IPS DF 6.9 (cell line): Measurements from ENCODE around the gene MRPS18A.
"Not testable (repeated sequence)": the region's sequence is repeated elsewhere in the genome, so short reads cannot be mapped to it uniquely, and the experiment has no call there.

Experiments used
- DNase-seq: peaks from one replicate; pipeline ENCODE4 v3.0.0-alpha.2; 2013; ENCODE audit warnings: low read depth, low spot score
- H3K27ac ChIP-seq: one replicate; pipeline ENCODE4 v1.5.1; 2013; ENCODE audit warnings: low read length, control low read depth
- H3K27me3 ChIP-seq: 2 replicates; pipeline ENCODE4 v1.6.1; 2013; ENCODE audit warnings: mild to moderate bottlenecking, low read length; ENCODE audit not compliant: control insufficient read depth, insufficient read depth
- H3K36me3 ChIP-seq: 2 replicates; pipeline ENCODE4 v1.6.1; 2013; ENCODE audit warnings: low read length; ENCODE audit not compliant: control insufficient read depth, insufficient read depth
- H3K4me1 ChIP-seq: 2 replicates; pipeline ENCODE4 v1.6.1; 2013; ENCODE audit warnings: low read length; ENCODE audit not compliant: control insufficient read depth, insufficient read depth
- H3K4me3 ChIP-seq: 2 replicates; pipeline ENCODE4 v1.5.1; 2013; ENCODE audit warnings: mild to moderate bottlenecking, low read length
- H3K9me3 ChIP-seq: 2 replicates; pipeline ENCODE4 v1.6.1; 2013; ENCODE audit warnings: low read length, inconsistent platforms; ENCODE audit not compliant: control insufficient read depth, insufficient read depth
- WGBS: extraction: QIAGEN DNeasy Blood & Tissue Kit; methylation state at CpG from one replicate; pipeline ENCODE4 v1.1.7; 2013; ENCODE audit warnings: mixed read lengths, missing lambda C conversion rate; ENCODE audit not compliant: insufficient read length, insufficient coverage; 5-methylcytosine and 5-hydroxymethylcytosine counted together

MRPS18A gene

DNA sequence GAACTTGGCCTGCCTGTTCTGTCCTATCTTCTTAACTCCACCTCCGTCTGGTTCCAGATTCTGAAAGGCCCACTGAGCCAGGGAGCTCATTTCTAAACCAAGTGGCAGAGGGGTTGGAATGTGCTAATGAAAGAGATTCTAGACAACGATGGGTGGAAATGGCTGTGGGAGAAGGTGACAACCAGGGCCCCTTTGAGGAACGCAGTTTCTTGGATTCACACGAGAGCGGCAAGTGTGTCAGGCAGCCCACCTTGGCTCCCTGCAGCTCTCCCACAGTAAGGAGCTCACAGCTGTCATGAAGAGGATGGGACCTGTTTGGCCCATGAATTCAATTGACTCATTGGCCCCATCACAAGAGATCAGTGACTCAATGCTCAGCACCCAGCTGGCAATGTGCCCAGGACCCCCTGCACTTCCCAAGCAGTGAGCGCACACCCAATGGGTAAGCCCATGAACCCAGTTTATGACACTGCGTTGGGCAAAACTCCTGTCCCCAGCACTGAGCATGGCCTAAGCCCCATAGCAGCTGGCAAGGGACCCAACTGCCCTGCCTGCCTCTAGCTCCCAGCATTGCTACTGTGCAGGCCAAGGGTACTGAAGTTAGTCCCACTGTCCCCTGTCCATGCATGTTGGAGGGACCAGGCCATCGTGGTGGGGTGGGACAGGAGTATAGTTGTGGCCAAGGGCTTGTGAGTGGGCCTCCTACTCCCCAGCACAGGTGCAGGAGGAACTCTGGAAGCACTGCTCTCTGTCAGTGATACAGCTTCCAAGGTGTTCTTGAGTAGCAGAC, 16.4 kb downstream of the MRPS18A start:
- Histone ChIP-seq H3K27ac (no peak overlapping the region), H3K9me3 (no peaks in the 10 kb centered on the region), H3K27me3 (no peaks in the 10 kb centered on the region), H3K4me1 (peaks cover 8% of the 10 kb centered on the region), H3K36me3 (peaks cover 34% of the 10 kb centered on the region), H3K4me3 (no peak overlapping the region)
- DNase-seq: no peak
- no CpG with 5 or more reads among the region's 8 CpGs for WGBS

DNA sequence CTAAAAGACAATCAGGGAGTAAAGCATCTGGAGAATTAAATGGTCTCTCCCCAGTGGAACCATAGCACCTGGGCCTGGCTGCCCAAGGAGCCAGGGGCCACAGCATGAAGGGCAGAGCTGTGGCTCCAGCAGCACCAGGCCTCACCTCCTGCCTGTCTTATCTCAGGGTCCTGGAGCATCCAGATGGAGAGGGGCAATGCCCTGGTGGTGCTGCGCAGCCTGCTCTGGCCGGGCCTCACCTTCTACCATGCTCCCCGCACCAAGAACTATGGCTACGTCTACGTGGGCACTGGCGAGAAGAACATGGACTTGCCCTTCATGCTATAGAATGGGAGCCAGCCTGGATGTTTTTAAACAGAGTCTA, 17.0 kb downstream of the MRPS18A start:
- WGBS: no CpG with 5 or more reads among the region's 6 CpGs
- no peaks in the 10 kb centered on the region for H3K9me3 ChIP-seq
- peaks cover 8% of the 10 kb centered on the region for H3K4me1 ChIP-seq
- no peak for DNase-seq
- no peaks in the 10 kb centered on the region for H3K27me3 ChIP-seq
- H3K36me3 ChIP-seq: peaks cover 34% of the 10 kb centered on the region
- no peak overlapping the region for H3K27ac ChIP-seq
- no peak overlapping the region for H3K4me3 ChIP-seq

DNA sequence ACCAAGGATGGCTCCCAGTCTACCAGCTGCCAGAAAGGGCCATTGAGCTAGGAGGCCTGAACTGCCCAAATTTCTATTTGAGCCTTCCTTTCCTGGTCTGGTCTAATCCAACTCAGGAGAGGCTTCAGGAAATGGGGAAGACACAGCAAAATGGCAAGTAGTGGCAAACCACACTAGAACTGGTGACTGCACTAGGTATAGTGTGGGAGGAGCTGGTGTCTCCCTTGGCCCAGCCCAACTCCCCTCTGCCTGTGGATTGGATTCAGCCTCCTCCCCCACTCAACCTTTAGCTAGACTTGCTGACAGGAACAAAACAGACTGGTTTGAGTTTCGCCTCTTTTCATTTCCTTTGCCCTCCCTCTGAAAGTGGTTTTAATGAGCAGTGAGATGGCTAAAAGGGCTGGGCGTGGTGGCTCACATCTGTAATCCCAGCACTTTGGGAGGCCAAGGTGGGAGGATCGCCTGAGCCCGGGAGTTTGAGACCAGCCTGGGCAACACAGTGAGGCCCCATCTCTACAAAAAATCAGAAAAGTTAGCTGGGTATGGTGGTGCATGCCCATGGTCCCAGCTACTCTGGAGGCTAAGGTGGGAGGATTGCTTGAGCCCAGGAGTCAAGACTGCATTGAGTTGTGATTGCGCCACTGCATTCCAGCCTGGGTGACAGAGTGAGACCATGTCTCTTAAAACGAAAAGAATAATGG, 17.5 kb downstream of the MRPS18A start:
- WGBS: no CpG with 5 or more reads among the region's 6 CpGs
- no peak for DNase-seq
- Histone ChIP-seq H3K27ac (no peak overlapping the region), H3K9me3 (no peaks in the 10 kb centered on the region), H3K4me1 (peaks cover 8% of the 10 kb centered on the region), H3K27me3 (no peaks in the 10 kb centered on the region), H3K36me3 (peaks cover 31% of the 10 kb centered on the region), H3K4me3 (no peak overlapping the region)

DNA sequence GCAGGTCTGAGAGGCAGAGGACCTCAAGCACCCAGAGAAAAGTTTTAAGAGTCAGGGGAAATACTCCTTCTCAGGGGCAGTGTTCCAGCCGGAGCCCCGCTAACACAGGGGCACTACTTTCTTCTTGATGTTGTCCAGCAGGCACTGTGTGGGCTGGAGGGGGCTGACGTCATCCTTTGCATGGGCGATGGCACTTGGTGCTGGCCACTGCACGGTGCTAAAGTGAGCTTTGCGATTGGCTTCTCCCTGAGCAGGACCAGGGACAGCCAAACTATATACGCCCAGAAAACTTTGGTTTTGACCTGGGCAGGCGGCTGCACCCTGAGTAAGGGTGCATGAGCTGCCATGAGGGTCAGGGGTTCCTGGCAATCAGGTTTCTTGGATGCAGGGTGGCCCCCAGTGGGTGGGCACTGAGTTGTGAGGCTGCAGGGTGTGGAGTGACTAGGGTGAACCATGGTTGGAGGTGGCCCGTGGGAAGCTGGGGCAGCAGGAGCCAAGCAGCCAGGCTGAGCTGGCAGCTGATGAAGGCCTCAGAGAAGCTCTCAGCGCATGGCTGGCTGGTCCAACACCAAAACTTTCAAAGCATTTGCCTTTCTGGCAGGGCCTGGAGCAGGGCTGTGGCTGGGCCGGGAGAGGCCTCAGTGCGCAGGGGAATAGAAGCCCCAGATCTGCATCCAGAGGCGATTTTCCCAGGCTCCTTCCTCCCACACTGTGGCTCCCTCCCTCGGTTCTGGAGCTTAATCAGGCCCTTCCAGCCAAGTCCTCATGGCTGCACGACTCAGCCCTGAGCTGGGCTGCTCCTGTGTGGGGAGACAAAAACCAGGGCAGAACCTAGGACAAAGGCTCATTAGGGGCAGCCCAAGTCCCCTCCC, 18.3 kb downstream of the MRPS18A start:
- Histone ChIP-seq H3K4me3 (no peak overlapping the region), H3K27me3 (no peaks in the 10 kb centered on the region), H3K36me3 (peaks cover 23% of the 10 kb centered on the region), H3K27ac (no peak overlapping the region), H3K9me3 (no peaks in the 10 kb centered on the region), H3K4me1 (peaks cover 8% of the 10 kb centered on the region)
- WGBS: no CpG with 5 or more reads among the region's 15 CpGs
- no peak for DNase-seq

DNA sequence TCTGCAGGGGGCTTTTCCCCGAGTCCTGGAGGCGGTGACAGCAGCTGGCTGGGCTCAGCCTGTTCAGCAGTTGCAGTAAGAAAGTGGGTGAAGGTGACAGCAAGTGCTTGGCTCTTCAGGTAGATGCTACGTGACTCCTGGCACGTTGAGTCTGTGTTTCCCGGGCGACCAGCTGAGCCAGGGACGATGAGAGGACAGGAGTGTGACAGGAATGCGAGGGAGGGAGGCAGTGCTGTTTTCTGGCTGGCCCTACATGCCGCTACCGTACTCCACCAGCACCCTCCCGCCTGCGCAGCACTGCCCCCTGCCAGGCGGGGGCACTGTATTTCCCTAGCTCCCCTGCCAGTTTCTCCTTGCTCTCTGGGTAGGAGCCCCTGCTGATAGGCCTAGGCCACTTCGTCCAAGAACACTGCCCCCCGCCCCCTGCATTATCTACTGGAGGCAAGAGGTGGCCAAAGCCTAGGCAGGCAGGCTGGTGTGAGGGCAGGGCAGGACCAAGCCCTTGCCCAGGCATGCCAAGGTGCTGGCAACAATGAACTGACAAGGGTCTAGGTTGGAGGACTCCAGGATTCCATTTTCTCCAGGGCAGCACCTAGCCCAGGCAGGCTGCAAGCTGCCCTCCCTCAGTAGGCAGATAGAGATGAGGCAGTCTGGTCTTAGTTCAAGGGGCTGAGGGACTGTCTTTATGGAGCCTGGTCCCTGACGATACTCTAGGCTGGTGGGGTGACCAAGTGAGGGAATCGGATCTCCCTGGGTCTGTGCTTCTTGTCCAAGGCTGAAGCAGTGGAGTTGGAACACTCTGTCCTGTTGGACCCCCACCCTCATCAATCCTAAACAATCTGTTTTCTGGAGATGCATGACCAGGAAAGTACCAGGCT, 19.2 kb downstream of the MRPS18A start:
- H3K4me3 ChIP-seq: no peak overlapping the region
- H3K36me3 ChIP-seq: peaks cover 15% of the 10 kb centered on the region
- WGBS: no CpG with 5 or more reads among the region's 17 CpGs
- H3K9me3 ChIP-seq: no peaks in the 10 kb centered on the region
- DNase-seq: no peak
- no peak overlapping the region for H3K27ac ChIP-seq
- no peaks in the 10 kb centered on the region for H3K27me3 ChIP-seq
- peaks cover 8% of the 10 kb centered on the region for H3K4me1 ChIP-seq

DNA sequence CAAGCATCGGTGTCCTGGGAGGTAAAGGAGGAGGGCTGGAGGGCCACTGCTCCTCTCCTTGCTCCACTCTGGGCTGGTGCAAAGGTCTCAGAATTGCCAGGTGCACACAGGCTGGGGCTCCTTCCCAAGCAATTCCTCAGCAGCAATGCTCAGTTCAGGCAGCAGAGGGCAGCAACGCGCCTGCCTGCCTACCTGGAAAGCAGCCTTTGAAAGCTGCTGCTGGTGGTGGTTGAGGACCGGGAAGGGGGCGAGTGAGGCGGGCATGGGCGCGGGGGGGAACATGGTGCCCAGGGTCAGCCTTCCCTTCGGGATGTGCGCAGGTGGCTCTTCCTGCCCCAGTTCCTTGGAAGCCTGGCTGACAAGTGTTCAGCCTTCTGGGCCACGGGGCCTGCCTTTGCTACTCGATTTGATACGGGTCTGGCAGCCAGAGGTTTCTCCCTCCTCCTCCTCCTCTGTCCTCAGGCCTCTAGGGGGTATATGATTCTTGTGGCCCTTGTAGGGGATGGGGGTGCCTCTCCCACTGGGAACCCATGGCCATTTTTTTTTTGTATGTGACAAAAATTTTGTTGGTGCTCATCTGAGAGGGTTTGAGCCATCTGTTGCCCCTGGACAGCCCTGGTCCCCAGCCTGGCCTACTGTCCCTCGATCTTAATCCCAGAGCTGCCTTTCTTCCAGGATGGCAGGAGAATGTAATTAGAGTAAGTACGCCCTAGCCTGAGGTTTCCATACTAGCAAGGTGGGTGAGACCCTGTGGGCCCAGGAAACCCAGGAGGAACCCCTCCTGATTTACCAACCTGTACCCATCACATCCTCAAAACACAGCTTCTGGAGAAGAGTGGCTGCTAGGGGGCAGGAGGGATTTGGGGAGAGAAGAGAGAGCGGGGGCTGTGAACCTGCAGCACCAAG, 20.1 kb downstream of the MRPS18A start:
- no peaks in the 10 kb centered on the region for H3K9me3 ChIP-seq
- peaks cover 8% of the 10 kb centered on the region for H3K4me1 ChIP-seq
- no peak overlapping the region for H3K27ac ChIP-seq
- H3K27me3 ChIP-seq: no peaks in the 10 kb centered on the region
- H3K36me3 ChIP-seq: peaks cover 13% of the 10 kb centered on the region; the same call in 1 of the 2 replicates
- no peak for DNase-seq
- WGBS: no CpG with 5 or more reads among the region's 16 CpGs
- no peak overlapping the region for H3K4me3 ChIP-seq

DNA sequence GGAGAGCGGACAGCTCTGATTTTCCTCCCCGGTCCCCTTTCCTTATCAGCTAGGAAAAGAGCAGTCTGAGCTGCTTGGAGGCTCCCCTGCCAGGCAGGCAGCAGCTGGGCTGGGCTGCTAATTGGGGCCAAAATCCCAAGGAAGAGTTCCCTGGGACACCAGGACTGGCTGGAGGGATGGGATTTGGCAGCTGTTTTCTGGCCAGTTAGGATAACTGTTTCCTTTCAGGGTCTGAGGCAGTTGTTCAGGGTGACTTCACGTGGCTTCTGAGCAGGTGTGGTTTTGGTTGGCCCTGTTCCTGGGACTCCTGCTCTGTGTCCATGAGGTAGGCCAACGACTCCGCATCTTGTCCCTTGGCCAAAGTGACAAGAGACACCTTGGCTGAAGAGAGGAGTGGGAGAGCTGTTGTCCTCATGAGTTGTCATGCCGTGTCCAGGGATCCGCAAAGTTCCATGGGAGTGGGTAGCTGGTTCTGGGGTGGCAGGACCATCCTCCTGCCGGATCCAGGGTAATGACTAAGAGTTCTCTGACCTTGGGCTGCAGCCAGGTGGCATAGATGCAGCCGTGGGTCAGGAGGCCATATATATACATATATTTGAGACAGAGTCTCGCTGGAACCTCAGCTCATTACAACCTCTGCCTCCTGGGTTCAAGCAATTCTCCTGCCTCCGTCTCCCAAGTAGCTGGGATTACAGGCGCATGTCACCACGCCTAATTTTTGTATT, 21.2 kb downstream of the MRPS18A start:
- Histone ChIP-seq H3K27me3 (no peaks in the 10 kb centered on the region), H3K4me1 (peaks cover 8% of the 10 kb centered on the region), H3K36me3 (peaks cover 6% of the 10 kb centered on the region; the same call in 1 of the 2 replicates), H3K9me3 (no peaks in the 10 kb centered on the region), H3K27ac (no peak overlapping the region), H3K4me3 (no peak overlapping the region)
- WGBS: no CpG with 5 or more reads among the region's 13 CpGs
- no peak for DNase-seq

DNA sequence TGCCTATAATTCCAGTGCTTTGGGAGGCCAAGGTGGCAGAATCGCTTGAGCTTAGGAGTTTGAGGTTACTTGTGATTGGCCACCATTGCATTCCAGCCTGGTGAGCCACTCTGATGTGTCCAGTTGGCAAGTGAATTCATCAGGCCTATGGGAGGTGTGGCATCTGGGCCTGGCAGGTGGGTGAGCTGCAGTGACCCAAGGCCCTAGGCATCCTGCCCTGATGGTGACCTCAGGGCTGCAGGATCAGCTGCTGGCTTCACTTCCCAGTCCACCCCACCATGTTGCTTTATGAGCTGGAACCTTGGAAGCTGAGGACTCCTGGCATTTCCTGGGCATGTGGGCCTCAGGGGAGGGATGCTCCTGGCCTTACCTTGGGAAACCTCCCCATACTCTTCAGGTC, 22.2 kb downstream of the MRPS18A start:
- Histone ChIP-seq H3K36me3 (no peaks in the 10 kb centered on the region), H3K27me3 (no peaks in the 10 kb centered on the region; the same call in 1 of the 2 replicates), H3K4me3 (no peak overlapping the region), H3K27ac (no peak overlapping the region), H3K9me3 (no peaks in the 10 kb centered on the region), H3K4me1 (peaks cover 8% of the 10 kb centered on the region)
- DNase-seq: no peak
- no CpG with 5 or more reads among the region's 1 CpG for WGBS

DNA sequence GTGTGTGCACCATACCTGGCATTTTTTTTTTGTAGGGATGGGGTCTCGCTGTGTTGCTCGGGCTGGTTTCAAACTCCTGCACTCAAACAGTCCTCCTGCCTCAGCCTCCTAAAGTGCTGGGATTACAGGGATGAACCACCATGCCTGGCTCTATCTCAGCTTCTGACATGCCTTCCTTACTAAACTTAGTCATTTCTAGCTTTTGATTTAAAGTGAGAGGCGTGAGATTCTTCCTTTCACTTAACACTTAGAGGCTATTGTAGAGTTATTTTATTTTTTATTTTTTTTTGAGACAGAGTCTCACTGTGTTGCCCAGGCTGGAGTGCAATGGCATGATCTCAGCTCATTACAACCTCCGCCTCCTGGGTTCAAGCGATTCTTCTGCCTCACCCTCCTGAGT, 24.6 kb downstream of the MRPS18A start:
- WGBS: no CpG with 5 or more reads among the region's 5 CpGs
- not testable (repeated sequence) for H3K4me3 ChIP-seq, H3K4me1 ChIP-seq, H3K9me3 ChIP-seq, H3K36me3 ChIP-seq, DNase-seq, H3K27me3 ChIP-seq, H3K27ac ChIP-seq
